Epithelial cell of prostate (primary cell): ENCODE results near the gene CERCAM.
"Not testable (repeated sequence)": the region's sequence is repeated elsewhere in the genome, so short reads cannot be mapped to it uniquely, and the experiment has no call there.

Source experiments
- DNase-seq: peaks from one replicate; pipeline ENCODE4 v3.0.0-alpha.2; 2011; ENCODE audit warnings: low read depth, low spot score
- H3K27ac ChIP-seq: fragments of 450-650 bp; 2 replicates; pipeline ENCODE4 v1.5.1; 2017; ENCODE audit warnings: mild to moderate bottlenecking

CERCAM gene

GRCh38 chr9:128415281-128415680, 5.4 kb upstream of the CERCAM start:
- DNase-seq: no peak
- peak overlapping the region; percentile 40 for H3K27ac ChIP-seq

DNA sequence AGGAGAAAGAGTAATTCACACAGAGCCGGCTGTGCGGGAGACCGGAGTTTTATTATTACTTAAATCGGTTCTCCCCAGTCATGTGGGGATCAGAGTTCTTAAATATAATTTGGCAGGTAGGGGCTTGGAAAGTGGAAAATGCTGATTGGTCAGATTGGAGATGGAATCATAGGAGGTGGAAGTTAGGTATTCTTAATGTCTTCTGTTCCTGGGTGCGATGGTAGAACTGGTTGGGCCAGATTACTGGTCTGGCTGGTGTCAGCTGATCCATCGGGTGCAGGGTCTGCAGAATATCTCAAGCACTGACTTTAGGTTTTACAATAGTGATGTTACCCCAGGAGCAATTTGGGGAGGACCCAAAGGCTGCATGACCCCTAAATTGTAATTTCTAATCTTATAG, 4.6 kb upstream of the CERCAM start:
- peak overlapping the region; percentile 40 for H3K27ac ChIP-seq

DNA sequence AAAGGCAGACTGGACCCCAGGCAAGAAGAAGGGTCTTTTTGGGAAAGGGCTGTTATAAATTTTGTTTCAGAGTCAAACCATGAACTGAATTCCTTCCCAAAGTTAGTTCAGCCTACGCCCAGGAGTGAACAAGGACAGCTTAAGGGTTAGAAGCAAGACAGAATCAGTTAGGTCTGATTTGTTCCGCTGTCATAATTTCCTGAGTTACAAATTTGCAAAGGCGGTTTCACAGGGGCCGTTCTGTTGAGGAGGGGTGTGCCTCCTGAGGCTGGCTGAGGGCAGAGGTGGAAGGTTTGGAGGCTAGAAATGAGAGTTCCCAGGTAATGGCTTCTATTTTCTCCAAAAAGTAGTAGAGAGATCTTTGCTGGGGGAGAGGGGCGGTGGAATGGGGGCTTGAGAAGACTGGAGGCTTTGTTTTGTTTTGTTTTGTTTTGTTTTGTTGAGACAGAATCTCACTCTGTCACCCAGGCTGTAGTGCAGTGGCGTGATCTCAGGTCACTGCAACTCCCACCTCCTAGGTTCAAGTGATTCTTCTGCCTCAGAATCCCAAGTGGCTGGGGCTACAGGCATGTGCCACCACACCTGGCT, 4.1 kb upstream of the CERCAM start:
- H3K27ac ChIP-seq: peak overlapping the region; percentile 40

More for the DNA sequence above, 4.6 kb upstream of the CERCAM start:
- no peak for DNase-seq

DNA sequence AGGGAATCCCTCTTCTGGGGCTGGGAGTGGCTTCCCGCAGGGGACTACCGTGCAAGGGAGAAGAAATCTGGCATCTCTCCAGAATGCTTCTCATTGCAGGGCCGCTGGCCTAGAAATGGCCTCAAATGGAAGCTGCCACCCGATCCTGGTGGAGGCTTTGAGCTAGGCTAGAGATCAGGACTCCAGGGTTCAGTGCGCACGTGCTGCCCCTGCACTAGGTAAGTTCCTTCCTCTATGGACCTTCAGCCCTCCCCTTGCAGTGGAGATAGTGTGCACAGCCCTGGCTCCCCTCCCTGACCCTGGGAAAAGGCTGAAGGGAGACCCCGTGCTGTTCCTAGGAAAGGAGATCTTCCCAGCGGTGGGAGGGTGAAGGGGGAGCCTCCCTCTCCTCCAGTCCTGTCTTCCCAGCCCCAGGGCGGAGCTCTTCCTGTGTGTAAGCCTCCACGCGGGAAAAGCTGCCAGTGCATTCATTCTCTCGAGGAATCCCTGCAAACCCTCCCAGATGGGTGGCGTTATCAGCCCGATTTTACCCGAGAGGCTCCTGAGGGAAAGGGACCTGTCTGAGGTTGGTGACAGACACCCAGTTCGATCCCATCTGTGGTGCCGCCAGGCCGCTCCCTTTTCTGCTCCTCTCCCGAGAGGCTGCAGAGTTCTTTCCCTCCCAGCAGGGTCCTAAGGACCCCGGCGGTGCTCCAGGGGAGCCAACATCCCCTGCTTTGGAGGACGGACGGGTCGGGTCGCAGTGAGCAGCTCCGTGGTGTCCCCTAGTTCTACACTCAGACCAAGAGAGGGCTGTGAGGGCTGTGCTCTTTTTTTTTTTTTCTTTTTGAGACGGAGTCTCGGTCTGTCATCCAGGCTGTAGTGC, 1.4 kb upstream of the CERCAM start:
- no peak for DNase-seq
- H3K27ac ChIP-seq: peak overlapping the region; percentile 84

More for the DNA sequence above, 4.1 kb upstream of the CERCAM start:
- no peak for DNase-seq

DNA sequence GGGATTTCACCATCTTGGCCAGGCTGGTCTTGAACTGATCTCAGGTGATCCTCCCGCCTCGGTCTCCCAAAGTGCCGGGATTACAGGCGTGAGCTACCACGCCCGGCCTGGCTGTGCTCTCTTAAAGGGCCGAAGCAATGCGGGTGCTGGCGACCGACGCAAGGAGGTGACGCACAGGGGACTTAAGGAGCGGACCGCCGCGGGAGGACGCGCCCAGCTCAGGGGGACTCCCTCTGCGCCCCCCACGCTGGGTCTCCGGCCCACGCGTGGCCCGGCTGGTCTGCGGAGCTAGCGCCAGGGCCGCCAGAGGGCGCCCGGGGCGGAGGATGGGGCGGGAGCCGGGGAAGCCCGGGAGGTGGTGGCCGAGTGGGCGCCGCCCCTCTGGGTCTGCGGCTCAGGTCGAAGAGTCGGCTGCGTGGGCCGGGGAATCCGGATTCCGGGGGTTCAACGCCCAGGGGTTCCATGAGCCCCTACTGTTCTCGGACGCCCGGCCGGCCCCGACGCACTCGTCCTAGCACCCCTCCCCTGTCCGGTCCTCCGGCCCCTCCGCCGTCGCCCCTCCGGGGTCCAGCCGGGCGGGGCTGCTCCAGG, 502 bp upstream of the CERCAM start:
- no peak for DNase-seq
- H3K27ac ChIP-seq: peak overlapping the region; percentile 84

DNA sequence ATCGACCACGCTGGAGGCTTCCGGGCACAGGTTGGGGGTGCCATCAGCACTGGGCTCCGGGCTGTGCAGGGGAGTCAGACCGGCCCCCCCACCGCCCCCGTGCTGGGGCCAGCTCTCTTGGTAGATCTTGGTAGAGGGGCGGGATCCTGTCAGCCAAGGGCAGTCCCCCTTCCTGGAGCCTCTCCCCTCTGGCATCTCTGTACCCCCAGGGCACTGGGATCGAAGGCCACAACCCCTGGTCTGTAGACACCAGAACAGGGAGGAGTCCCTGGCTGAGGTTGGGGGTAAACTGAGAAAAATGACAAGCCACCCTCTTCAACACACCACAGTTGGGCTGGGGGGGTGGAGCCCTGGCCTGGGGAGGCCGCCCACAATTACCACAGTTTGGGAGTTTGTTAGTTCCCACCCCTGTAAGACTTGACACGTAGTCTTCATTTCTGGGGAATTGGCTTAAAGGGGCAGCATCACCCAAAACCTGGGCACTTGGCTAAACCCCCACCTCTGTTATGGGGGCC, 882 bp downstream of the CERCAM start:
- peak overlapping the region; percentile 84 for H3K27ac ChIP-seq
- no peak for DNase-seq

- DNase-seq: not testable (repeated sequence)
- H3K27ac ChIP-seq: peak overlapping the region; percentile 84
Measured at GRCh38 chr9:128422022-128422782, 1.5 kb downstream of the CERCAM start.

GRCh38 chr9:128422783-128423150, 2.1 kb downstream of the CERCAM start:
- H3K27ac ChIP-seq: peak overlapping the region; percentile 84
- no peak for DNase-seq

DNA sequence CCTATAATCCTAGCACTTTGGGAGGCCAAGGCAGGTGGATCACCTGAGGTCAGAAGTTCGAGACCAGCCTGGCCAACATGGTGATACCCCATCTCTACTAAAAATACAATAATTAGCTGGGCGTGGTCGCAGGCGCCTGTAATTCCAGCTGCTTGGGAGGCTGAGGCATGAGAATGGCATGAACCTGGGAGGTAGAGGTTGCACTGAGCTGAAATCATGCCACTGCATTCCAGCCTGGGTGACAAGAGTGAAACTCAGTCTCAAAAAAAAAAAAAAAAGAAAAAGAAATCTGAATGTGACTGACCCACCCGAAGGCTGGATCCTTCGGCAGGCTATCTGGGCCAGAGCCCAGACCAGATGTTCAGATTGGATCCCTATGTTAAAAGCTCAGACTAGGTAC, 2.7 kb downstream of the CERCAM start:
- not testable (repeated sequence) for DNase-seq
- peak overlapping the region; percentile 84 for H3K27ac ChIP-seq

DNA sequence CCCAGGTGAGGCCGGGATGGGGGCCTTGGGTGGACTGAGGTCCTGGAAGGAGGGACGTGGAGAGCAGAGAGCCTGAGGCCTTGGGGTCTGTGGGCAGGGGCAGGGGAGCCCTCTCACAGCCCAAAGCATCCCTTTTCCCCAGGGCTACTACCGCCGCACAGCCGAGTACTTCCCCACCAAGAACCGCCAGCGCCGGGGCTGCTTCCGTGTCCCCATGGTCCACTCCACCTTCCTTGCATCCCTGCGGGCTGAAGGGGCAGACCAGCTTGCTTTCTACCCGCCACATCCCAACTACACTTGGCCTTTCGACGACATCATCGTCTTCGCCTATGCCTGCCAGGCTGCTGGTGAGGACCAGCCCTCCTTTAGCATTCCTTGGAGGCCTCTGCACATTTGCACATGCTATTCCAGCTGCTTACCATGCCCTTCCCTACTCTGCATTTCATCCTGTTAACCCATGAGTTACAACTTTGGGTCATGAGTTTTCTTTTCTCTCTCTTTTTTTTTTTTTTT, 3.7 kb downstream of the CERCAM start:
- peak overlapping the region; percentile 84 for H3K27ac ChIP-seq
- DNase-seq: no peak

DNA sequence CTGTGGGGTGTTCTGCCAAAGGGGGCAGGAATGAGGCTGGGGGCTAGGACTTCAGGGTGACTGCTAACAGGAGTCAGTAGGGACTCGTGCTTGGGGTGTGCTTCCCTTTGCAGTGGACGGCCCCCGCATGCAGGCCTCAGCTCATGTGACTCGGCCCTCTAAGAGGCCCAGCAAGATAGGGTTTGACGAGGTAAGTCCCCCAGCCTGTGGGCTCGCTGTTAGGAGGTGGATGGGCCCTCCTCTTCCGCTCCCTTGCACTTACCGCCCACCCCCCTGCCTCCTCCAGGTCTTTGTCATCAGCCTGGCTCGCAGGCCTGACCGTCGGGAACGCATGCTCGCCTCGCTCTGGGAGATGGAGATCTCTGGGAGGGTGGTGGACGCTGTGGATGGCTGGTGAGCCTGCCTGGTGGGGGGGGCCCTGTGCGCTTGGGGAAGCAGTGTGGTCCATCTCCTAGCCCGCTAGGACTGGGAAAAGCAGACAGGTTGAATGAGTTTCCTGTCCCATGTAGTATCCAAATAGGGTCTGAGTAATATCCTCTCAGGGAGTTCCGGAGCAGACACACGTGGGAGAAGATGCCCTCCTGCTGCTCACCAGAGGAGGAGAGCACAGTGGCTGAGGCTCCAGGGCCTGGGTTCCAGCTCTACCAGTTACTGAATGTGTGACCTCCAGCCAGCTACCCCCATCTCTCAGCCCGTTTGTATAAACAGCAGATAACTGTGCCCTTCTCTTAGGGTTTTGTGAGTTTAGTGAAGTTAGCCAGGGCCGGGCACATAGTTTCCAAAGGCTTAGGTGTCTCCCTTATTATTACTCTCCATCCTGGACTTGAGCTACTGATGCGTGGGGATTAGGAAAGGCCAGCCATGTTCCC, 8.2 kb downstream of the CERCAM start:
- H3K27ac ChIP-seq: no peak overlapping the region
- DNase-seq: no peak

DNA sequence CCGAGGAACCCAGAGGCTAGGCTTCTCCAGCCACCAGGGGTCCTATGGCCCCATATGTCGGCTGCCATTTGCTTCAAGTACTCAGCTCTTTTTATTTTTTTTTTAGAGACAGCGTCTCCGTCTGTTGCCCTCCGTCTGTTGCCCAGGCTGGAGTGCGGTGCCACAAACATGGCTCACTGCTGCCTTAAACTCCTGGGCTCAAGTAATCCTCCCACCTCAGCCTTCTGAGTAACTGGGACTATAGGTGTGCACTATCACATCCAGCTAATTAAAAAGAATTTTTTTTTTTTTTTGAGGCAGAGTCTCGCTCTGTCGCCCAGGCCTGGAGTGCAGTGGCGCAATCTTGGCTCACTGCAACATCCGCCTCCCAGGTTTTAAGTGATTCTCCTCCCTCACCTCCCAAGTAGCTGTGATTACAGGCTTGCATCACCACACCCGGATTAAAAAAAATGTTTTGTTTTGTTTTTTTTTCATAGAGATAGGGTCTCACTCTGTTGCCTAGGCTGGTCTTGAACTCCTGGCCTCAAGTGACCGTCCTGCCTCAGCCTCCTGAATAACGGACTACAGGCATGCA, 8.9 kb downstream of the CERCAM start:
- H3K27ac ChIP-seq: no peak overlapping the region
- DNase-seq: no peak

DNA sequence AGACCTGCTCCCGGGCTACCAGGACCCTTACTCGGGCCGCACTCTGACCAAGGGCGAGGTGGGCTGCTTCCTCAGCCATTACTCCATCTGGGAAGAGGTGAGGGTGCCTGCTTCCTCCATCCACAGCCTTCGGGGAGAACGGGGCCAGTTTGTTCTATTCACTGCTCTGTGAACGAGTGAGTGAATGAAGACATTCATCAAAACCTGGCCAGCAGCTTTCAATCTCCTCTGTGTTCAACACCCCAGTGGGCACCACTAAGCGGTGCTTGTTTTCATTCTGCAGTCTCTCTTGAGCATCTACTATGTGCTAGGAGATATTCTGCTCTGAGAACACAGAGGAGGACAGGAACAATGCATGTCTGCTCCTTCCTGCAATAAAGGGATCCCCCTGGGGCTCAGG, 10.6 kb downstream of the CERCAM start:
- DNase-seq: no peak
- H3K27ac ChIP-seq: no peak overlapping the region

GRCh38 chr9:128434340-128434739, 13.7 kb downstream of the CERCAM start:
- no peak overlapping the region for H3K27ac ChIP-seq
- DNase-seq: no peak

DNA sequence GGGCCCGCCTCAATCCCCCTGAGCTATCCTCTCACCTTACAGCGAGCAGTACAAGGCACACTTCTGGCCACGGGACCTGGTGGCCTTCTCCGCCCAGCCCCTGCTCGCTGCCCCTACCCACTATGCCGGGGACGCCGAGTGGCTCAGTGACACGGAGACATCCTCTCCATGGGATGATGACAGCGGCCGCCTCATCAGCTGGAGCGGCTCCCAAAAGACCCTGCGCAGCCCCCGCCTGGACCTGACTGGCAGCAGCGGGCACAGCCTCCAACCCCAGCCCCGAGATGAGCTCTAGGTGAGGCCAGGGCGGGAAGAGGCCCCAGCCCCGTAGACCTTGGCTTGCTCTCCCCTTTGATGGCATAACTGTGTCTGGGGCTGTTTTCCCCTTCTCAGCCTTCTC, 15.0 kb downstream of the CERCAM start:
- no peak overlapping the region for H3K27ac ChIP-seq
- DNase-seq: no peak

DNA sequence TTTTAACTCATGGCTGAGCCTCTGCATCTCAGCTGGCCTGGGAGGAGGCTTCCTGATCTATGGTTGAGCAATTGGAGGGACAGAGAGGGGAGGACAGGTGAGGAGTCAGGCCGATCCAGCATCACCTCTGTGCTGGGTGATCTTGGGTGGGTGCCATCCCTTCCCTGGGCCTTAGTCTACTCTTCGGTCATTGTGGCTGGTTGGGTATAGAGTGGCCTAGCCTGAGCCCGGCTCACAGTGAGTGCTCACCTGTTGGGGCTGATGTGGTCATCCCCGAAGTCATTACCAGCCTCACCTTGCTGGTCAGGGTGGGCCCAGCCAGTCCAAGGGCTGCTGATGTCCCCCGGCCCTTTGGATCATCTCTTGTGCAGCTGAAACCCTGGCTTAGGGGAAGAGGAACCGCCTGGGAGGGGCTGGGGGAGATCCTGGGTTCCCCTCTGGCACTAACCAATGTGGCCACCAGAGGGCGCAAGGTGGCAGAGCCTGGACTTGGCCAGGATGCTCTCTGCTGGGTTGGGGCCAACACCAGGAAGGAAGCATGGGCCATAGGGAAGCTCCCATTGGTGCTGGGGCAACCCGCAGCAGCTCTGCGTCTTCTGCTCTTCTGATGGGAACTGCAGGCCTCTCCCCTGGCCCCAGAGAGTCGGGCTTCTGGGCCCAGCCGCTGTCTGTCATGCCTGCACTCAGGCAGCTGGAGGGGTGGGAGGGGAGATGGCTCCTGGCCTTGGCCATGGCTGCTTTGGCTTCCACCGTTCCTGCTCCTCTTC, 17.9 kb downstream of the CERCAM start:
- no peak for DNase-seq
- H3K27ac ChIP-seq: no peak overlapping the region

DNA sequence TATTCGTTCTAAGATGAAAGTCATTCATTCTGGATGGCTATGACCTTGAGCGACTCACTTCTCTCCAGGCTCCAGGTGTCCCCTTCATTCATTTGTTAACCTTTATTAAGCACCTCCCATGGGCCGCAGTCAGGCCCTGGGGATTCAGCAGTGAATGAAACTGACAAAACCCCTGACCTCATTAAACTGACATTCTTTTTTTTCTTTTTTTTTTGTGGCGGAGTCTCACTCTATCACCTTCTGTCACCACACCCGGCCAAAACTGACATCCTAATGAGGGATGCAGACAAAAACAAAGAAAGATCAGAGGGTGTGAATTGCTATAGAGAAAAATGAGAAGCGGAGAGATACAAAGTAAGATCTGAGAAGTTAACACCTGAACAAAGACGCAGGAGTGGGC, 18.6 kb downstream of the CERCAM start:
- DNase-seq: no peak
- H3K27ac ChIP-seq: no peak overlapping the region

DNA sequence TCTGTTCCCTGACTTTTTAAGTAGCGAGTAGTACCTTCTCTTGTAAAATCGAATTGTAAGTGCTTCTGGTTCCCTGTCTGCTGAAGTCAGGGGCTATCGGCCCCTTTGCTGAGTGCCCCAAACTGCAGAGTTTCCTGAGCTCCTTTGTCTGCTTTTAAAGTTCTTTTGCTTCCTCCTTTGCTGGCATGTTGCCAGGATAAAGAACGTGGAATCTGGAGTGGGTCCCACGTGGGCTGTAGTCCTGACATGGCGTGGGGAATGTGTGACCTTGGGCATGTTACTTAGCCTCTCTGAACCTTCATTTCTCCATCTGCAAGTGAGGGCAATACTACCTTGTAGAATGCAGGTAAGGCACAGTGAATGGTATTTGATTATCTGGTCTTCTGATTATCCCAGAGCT, 21.5 kb downstream of the CERCAM start:
- DNase-seq: no peak
- no peak overlapping the region for H3K27ac ChIP-seq
